Measurements from ENCODE around the gene CRELD1.

DNA sequence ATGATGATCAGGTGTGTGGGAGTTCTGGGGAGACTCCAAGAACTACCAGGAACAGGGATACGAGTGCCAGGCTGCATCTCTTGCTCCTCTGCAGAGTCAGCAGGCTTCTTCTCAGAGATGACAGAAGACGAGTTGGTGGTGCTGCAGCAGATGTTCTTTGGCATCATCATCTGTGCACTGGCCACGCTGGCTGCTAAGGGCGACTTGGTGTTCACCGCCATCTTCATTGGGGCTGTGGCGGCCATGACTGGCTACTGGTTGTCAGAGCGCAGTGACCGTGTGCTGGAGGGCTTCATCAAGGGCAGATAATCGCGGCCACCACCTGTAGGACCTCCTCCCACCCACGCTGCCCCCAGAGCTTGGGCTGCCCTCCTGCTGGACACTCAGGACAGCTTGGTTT is 10.6 kb downstream of the CRELD1 start:
- TF ChIP-seq EP300 (IDR thresholded peaks at IDR 0.05; ENCODE audit: borderline replicate concordance in 1 of 2, low read depth in 1 of 2, low read length in 1 of 2), result no peak
- TF ChIP-seq, protein P1, sequence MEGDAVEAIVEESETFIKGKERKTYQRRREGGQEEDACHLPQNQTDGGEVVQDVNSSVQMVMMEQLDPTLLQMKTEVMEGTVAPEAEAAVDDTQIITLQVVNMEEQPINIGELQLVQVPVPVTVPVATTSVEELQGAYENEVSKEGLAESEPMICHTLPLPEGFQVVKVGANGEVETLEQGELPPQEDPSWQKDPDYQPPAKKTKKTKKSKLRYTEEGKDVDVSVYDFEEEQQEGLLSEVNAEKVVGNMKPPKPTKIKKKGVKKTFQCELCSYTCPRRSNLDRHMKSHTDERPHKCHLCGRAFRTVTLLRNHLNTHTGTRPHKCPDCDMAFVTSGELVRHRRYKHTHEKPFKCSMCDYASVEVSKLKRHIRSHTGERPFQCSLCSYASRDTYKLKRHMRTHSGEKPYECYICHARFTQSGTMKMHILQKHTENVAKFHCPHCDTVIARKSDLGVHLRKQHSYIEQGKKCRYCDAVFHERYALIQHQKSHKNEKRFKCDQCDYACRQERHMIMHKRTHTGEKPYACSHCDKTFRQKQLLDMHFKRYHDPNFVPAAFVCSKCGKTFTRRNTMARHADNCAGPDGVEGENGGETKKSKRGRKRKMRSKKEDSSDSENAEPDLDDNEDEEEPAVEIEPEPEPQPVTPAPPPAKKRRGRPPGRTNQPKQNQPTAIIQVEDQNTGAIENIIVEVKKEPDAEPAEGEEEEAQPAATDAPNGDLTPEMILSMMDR (IDR thresholded peaks at IDR 0.05), result no peak
- no peak for TF ChIP-seq EZH2phosphoT487 (IDR thresholded peaks at IDR 0.05; ENCODE audit: borderline replicate concordance, low read depth)
- no peak for TF ChIP-seq PBX3 (IDR thresholded peaks at IDR 0.05)
- no peak for TF ChIP-seq RAD21 (IDR thresholded peaks at IDR 0.05; ENCODE audit: low read length)
- TF ChIP-seq FOXM1 (IDR thresholded peaks at IDR 0.05; ENCODE audit: low read depth), result no peak
